ENCODE measurements around the gene MLLT3.

DNA sequence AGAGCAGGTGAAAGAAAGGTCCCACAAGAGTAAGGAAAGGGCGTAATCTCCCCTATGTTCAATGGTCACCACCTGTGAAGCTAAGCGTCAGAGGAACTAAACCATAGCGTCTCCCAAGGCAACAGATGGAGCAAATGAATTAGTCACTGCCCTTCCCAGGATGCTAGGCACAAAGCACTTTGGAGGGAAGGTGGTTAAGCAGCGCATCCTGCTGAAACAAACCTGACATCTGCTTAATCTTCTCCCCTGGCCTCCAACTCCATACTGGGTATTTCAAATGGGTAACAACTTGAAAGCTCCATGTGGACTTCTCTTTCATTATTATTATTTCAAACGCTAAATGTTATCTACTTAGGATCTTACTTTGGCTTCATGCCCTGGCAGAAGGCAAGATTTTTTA is 227.3 kb downstream of the MLLT3 start:
- TF ChIP-seq POLR2AphosphoS5 (IDR thresholded peaks at IDR 0.05; ENCODE audit: low read depth, low read length) (no peak), TAF1 (IDR thresholded peaks at IDR 0.05; ENCODE audit: borderline replicate concordance, insufficient read depth, low read length) (no peak), SIN3A (IDR thresholded peaks at IDR 0.05; ENCODE audit: borderline replicate concordance, insufficient read depth, low read length) (no peak), FOXP2 (optimal IDR thresholded peaks at IDR 0.05; ENCODE audit: borderline replicate concordance, extremely low read depth, extremely low read length, insufficient read depth) (no peak)
- TF ChIP-seq, protein P1, sequence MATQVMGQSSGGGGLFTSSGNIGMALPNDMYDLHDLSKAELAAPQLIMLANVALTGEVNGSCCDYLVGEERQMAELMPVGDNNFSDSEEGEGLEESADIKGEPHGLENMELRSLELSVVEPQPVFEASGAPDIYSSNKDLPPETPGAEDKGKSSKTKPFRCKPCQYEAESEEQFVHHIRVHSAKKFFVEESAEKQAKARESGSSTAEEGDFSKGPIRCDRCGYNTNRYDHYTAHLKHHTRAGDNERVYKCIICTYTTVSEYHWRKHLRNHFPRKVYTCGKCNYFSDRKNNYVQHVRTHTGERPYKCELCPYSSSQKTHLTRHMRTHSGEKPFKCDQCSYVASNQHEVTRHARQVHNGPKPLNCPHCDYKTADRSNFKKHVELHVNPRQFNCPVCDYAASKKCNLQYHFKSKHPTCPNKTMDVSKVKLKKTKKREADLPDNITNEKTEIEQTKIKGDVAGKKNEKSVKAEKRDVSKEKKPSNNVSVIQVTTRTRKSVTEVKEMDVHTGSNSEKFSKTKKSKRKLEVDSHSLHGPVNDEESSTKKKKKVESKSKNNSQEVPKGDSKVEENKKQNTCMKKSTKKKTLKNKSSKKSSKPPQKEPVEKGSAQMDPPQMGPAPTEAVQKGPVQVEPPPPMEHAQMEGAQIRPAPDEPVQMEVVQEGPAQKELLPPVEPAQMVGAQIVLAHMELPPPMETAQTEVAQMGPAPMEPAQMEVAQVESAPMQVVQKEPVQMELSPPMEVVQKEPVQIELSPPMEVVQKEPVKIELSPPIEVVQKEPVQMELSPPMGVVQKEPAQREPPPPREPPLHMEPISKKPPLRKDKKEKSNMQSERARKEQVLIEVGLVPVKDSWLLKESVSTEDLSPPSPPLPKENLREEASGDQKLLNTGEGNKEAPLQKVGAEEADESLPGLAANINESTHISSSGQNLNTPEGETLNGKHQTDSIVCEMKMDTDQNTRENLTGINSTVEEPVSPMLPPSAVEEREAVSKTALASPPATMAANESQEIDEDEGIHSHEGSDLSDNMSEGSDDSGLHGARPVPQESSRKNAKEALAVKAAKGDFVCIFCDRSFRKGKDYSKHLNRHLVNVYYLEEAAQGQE (IDR thresholded peaks at IDR 0.05; ENCODE audit: insufficient read depth in 1 of 2, low read depth in 2 of 2, low read length in 2 of 2): no peak

Data from PFSK-1 (cell line).